HEK293T (cell line): Measurements from ENCODE around the gene HJV.

Source experiments
- CTCF ChIA-PET: fragments of 350-600 bp; formaldehyde crosslinking; extraction: SDS; loops from one replicate; lab custom pipeline; 2021; ENCODE audit warnings: antibody characterized with exemption, inconsistent platforms; lab: Yijun Ruan, JAX
- POLR2A ChIA-PET: fragments of 350-600 bp; formaldehyde crosslinking; extraction: SDS; loops from one replicate; lab custom pipeline; 2020; ENCODE audit warnings: antibody characterized with exemption, inconsistent platforms; lab: Yijun Ruan, JAX
- DNase-seq: peaks from one replicate; pipeline ENCODE4 v3.0.0; 2012; ENCODE audit warnings: mixed read lengths; ENCODE audit errors: extremely low spot score
- ARNT ChIP-seq: fragments of 450-650 bp; IDR thresholded peaks from 2 replicates; pipeline ENCODE4 v1.6.1; 2017; ENCODE audit warnings: mild to moderate bottlenecking
- BHLHE40 ChIP-seq: fragments of 450-650 bp; IDR thresholded peaks from 2 replicates; pipeline ENCODE4 v1.6.1; 2016; ENCODE audit warnings: mild to moderate bottlenecking, moderate library complexity, borderline replicate concordance
- CTBP1 ChIP-seq: fragments of 450-650 bp; IDR thresholded peaks from 2 replicates; pipeline ENCODE4 v1.6.1; 2016; ENCODE audit warnings: borderline replicate concordance
- ELF4 ChIP-seq: fragments of 450-650 bp; IDR thresholded peaks from 2 replicates; pipeline ENCODE4 v1.6.1; 2017; ENCODE audit warnings: antibody characterized with exemption
- FOXA1 ChIP-seq: fragments of 450-650 bp; IDR thresholded peaks from 2 replicates; pipeline ENCODE4 v1.6.1; 2016; ENCODE audit warnings: mild to moderate bottlenecking
- FOXK2 ChIP-seq: fragments of 450-650 bp; IDR thresholded peaks from 2 replicates; pipeline ENCODE4 v1.6.1; 2016; ENCODE audit warnings: mild to moderate bottlenecking
- FOXM1 ChIP-seq: fragments of 450-650 bp; IDR thresholded peaks from 2 replicates; pipeline ENCODE4 v1.6.1; 2017; ENCODE audit warnings: mild to moderate bottlenecking, borderline replicate concordance
- HDGF ChIP-seq: fragments of 450-650 bp; IDR thresholded peaks from 2 replicates; pipeline ENCODE4 v1.6.1; 2017; ENCODE audit warnings: antibody characterized with exemption, borderline replicate concordance
- L3MBTL2 ChIP-seq: fragments of 450-650 bp; conservative IDR thresholded peaks from 2 replicates; pipeline ENCODE4 v1.6.1; 2016; ENCODE audit warnings: mild to moderate bottlenecking
- LEF1 ChIP-seq: fragments of 450-650 bp; IDR thresholded peaks from 2 replicates; pipeline ENCODE4 v1.6.1; 2017; ENCODE audit warnings: mild to moderate bottlenecking, borderline replicate concordance
- NFRKB ChIP-seq: fragments of 450-650 bp; IDR thresholded peaks from 2 replicates; pipeline ENCODE4 v1.6.1; 2016; ENCODE audit warnings: mild to moderate bottlenecking, moderate library complexity
- SP1 ChIP-seq: fragments of 450-650 bp; IDR thresholded peaks from 2 replicates; pipeline ENCODE4 v1.6.1; 2017
- SUZ12 ChIP-seq: fragments of 450-650 bp; IDR thresholded peaks from 2 replicates; pipeline ENCODE4 v1.6.1; 2016; ENCODE audit warnings: mild to moderate bottlenecking
- TARDBP ChIP-seq: fragments of 450-650 bp; IDR thresholded peaks from 2 replicates; pipeline ENCODE4 v1.6.1; 2016
- ZNF384 ChIP-seq: fragments of 450-650 bp; IDR thresholded peaks from 2 replicates; pipeline ENCODE4 v1.6.1; 2016
- TF ChIP-seq, protein P1 (sequence below): fragments of 450-650 bp; IDR thresholded peaks from 2 replicates; pipeline ENCODE4 v1.6.1; 2016

Gene HJV

DNA sequence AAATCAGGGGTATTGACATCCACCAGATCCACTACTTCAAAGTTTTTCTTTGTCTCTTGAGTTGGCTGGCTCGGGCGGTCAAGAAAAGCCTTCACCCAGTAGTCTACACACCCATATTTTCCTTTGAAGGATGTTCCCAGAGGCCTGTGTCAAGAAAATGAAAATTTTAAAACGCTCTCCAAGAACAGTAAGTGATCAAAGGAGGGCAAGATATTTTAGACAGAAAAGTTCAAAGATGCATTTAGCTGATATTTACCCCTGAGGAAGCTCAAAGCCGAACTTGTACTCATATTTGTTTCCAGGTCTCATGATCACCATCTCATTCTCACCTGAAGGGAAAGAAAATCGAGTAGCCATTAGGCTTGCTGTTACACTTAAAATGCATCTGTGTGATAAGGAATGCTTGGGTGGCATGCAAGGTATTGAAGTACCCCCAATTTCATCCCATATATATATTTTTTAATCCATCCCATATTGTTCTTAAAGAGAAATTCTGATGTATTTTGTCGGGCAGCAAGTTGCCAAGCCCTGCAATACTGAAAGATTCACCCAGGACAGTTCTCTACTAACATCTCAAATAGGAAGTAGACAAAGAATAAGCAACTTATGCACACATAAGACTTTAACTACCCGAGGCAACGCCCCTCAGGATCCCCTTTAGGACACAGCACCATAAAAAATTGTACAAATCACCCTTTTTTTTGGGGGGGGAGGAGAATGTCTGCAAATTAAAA, 26.2 kb downstream of the HJV start:
- TF ChIP-seq HDGF (no peak), SUZ12 (no peak), TARDBP (no peak), ELF4 (no peak), NFRKB (no peak)
- ChIA-PET CTCF (interaction anchor here (1.0 kb wide), 1 partner anchor 15 kb away, joined by 4 read pairs; no protein-coding TSS in a partner anchor), POLR2A (interaction anchor here (0.9 to 4.2 kb wide), 5 partner anchors 8 to 42 kb away, joined by 3 to 54 read pairs (median 6); partner anchors contain the start of genes ANKRD34A and POLR3GL)
- DNase-seq: no peak

DNA sequence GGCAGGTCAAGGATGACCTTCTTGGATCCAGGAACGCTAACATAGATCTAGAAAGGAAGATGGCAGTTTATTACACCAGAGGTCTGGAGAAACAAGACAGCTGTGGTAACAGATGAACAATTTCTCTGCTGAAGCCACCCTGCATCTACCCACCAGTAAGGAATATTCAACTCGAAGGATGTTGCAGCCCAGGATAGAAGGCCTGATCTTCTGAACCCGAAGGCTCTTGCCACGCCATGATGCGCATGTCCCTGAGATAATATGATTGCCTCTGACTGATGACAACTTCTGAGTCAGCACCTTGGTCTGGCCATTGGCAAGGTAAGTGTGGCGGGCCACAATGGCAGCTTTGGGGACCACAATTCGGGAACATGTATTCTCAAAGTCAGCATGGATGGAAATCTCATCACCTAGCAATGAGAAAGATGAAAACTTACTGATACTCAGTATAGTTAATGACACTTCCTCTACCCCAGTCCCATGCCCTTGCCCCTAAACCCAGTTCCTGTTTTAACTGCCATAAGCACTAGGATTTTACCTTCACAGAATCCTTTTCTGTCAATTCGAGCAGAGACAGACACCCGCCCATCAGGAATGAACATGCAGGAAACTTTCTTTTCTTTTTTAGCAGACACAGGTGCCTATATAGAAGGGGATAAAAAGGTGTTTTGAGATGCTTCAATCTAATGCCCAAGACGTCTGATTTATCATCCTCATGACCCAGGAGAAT, 27.0 kb downstream of the HJV start:
- CTCF ChIA-PET: interaction anchor here (0.6 to 3.0 kb wide), 3 partner anchors 11 to 16 kb away, joined by 4 to 13 read pairs (median 4); no protein-coding TSS in a partner anchor
- TF ChIP-seq, protein P1, sequence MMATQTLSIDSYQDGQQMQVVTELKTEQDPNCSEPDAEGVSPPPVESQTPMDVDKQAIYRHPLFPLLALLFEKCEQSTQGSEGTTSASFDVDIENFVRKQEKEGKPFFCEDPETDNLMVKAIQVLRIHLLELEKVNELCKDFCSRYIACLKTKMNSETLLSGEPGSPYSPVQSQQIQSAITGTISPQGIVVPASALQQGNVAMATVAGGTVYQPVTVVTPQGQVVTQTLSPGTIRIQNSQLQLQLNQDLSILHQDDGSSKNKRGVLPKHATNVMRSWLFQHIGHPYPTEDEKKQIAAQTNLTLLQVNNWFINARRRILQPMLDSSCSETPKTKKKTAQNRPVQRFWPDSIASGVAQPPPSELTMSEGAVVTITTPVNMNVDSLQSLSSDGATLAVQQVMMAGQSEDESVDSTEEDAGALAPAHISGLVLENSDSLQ: 0 out of 2 replicates have a peak, but pooled peaks have one; percentile 6
- no peak for TF ChIP-seq L3MBTL2

DNA sequence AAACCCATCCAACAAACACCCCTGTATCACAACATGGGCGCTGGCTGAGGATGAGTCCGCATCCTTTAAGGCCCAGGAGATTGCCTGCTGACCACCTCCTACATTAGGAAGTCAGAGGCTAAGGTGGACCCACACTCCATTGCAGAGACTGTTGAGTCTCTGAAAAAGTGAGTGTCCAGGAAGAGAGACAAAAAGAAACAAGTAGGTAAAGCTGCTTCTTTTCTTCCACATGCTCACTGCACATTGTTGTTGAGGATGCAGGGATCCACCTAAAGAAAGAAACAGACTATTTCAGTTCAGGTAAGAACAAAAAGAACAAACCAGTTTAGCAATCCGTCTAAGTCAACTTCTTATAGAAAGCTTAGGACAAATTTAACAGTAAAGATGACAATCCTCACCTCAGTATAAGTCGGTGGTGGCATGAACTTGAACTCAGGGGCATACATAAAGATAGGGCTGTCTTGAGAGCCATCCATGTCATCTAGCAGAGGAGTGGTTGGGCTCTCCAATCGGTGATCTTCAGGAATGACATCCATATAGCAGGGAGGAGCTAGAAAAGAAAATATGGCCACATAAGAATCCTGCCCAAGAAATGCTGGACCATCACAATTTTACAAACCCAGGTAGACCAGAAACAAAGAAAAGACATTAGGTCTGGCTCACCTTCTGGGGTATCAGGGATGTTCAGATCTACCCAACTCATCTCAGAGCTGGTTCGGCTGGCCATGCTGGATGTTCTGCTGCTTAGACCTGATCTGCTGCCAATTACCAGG, 27.7 kb downstream of the HJV start:
- POLR2A ChIA-PET: interaction anchor here (1.1 to 8.2 kb wide), 6 partner anchors 9 to 134 kb away, joined by 3 to 115 read pairs (median 12); partner anchors contain the start of genes ANKRD34A, POLR3GL and RBM8A
- CTCF ChIA-PET: interaction anchor here (0.6 to 3.0 kb wide), 2 partner anchors 12 to 15 kb away, joined by 4 to 13 read pairs; no protein-coding TSS in a partner anchor
- DNase-seq: no peak
- TF ChIP-seq SP1 (no peak), ZNF384 (no peak), BHLHE40 (no peak), CTBP1 (no peak)

More for the DNA sequence above, 27.0 kb downstream of the HJV start:
- POLR2A ChIA-PET: interaction anchor here (0.9 to 8.2 kb wide), 7 partner anchors 14 to 135 kb away, joined by 3 to 115 read pairs (median 6); partner anchors contain the start of genes ANKRD34A, POLR3GL and RBM8A
- DNase-seq: no peak

DNA sequence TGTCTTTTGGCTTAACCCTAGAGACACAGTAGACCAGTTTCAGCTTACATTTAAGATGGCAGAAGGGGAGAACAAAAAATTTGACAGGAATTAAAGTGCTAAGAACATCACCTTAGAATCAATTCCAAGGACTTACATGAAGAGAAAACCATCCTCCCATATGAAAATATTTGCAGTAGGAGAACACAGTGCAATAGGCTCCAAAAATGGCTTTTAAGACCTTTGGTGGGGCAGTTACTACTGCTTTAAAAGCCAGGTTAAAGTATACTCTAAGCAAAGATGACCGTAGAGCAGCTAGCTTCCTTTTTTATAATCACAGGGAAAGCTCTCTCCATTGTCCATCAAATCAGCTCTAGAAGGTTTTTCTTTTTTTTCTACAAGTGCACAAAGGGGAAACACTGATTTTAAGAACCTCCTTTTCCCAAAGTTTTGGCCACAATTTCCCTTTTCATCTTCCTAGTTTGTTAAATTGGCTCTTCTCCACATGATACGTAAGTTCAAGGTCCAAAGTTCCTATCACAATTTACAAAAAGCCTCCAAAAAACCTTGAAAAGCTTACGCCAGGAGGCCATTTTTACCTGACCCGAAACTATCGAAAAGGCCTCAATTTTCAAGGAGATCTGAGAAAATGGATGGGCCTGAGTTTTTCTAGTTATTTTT, 28.4 kb downstream of the HJV start:
- DNase-seq: no peak
- TF ChIP-seq FOXA1 (no peak), L3MBTL2 (no peak), ARNT (no peak), FOXK2 (no peak), FOXM1 (no peak), TARDBP (no peak), CTBP1 (no peak), BHLHE40 (no peak), SP1 (no peak), ZNF384 (no peak), HDGF (no peak), NFRKB (no peak)
- POLR2A ChIA-PET: interaction anchor here (1.9 to 8.2 kb wide), 4 partner anchors 10 to 66 kb away, joined by 6 to 115 read pairs (median 18); partner anchors contain the start of genes ANKRD34A, POLR3GL and RBM8A
- CTCF ChIA-PET: interaction anchor here (3.0 kb wide), 1 partner anchor 15 kb away, joined by 13 read pairs; no protein-coding TSS in a partner anchor

DNA sequence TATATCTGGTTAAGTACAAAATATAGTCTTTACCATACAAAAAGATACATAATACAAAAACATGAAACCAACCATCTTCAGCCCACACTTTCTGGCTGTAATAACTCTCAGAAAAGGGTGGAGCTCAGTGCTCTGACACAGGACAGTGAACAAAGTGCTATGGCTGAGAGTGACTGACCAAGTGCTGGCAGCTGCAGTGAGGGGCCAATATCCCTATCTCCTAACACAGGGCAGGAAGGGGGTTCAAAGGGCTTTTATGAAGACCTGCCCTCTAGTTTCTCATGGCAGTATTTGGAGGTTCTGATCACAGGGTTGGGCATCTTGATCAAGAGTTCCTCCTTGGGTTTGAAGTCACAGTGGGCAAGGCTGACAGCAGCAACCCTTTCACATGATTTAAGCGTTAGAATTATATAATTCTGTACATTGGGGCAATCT, 29.0 kb downstream of the HJV start:
- DNase-seq: no peak
- ChIA-PET POLR2A (interaction anchor here (0.6 to 8.2 kb wide), 6 partner anchors 11 to 65 kb away, joined by 3 to 115 read pairs (median 12); partner anchors contain the start of genes ANKRD34A, POLR3GL and RBM8A), CTCF (interaction anchor here (0.8 to 3.0 kb wide), 2 partner anchors 14 to 15 kb away, joined by 3 to 13 read pairs; no protein-coding TSS in a partner anchor)
- TF ChIP-seq SUZ12 (no peak), BHLHE40 (no peak)

DNA sequence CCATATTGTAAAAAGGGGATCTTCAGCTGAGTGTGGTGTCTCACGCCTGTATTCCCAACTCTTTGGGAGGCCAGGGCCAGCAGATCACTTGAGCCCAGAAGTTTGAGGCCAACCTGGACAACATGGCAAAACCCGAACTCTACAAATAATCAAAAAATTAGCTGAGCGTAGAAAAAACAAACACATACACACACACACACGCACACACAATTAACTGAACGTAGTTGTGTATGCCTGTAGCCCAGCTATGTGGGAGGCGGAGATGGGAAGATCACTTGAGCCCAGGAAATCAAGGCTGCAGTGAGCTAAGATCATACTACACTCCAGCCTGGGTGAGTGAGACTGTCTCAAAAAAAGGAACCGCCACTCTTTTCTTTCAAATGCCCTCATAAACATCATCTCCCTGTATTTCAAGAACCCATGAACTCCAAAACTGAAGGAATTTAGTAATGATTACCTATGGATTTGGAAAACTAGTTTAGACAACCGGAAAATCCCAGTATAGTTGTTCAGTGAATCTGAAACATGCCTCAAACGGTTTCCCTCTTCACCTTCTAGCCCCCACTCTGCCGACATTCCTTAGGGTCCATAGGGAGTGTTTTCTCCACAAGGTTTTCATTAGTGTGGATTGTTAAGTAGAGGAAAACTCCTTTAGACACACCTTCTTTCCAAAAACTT, 29.7 kb downstream of the HJV start:
- POLR2A ChIA-PET: interaction anchor here (0.6 to 8.2 kb wide), 8 partner anchors 11 to 64 kb away, joined by 3 to 115 read pairs (median 5); partner anchors contain the start of genes ANKRD34A, LIX1L, POLR3GL and RBM8A
- TF ChIP-seq NFRKB (no peak), LEF1 (no peak), ELF4 (no peak), L3MBTL2 (no peak), HDGF (no peak), TARDBP (no peak), FOXM1 (no peak), ARNT (no peak), SUZ12 (no peak), FOXK2 (no peak), FOXA1 (no peak), ZNF384 (no peak), BHLHE40 (no peak), CTBP1 (no peak), SP1 (no peak)
- TF ChIP-seq, protein P1: no peak
- CTCF ChIA-PET: interaction anchor here (0.8 to 3.0 kb wide), 2 partner anchors 14 to 16 kb away, joined by 3 to 13 read pairs; no protein-coding TSS in a partner anchor
- DNase-seq: no peak
